Adrenal gland (tissue), 5 donors: ENCODE results near the gene NDEL1.

Experiments
- POLR2A ChIP-seq, 2 donors: fragments of 450-650 bp; IDR thresholded peaks; one replicate each; pipeline ENCODE4 v1.6.1; 2017; ENCODE audit warnings: antibody characterized with exemption in 2 of 2, mild to moderate bottlenecking in 2 of 2, moderate library complexity in 1 of 2
- TF ChIP-seq, protein P1 (sequence below), 6 experiments: fragments of 450-650 bp in 4 of 6; fragments of 200-600 bp in 2 of 6; sonication (generic) in 1 of 6; IDR thresholded peaks; 1 replicate in 5 of 6; 2 replicates in 1 of 6; pipeline versions ENCODE4 v1.5.1 to v1.8.0; 2016 to 2021; ENCODE audit warnings: antibody characterized with exemption in 6 of 6, mild to moderate bottlenecking in 2 of 6, moderate library complexity in 1 of 6
- donor health status: DM: no; HTN: no; CAD: no.

DNA sequence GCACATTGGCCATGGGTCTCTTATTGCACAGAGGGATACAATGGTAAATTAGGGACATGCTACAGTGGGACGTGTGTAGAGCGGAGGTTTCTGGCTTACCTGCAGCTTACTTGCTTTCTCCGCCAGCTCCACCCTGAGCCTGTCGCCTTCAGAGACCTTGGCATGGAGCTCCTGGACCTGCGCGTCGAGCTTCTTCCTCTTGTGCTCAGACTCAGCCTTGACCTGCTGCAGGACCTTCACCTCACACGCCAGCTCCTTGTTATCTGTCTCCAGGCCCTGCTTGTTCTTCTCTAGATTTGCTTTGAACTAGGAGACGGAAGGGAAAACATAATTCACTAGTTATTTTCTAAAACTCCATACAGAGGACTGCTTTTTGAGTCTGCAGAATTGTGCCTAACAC lies 63.5 kb downstream of the NDEL1 start:
- TF ChIP-seq, protein P1, sequence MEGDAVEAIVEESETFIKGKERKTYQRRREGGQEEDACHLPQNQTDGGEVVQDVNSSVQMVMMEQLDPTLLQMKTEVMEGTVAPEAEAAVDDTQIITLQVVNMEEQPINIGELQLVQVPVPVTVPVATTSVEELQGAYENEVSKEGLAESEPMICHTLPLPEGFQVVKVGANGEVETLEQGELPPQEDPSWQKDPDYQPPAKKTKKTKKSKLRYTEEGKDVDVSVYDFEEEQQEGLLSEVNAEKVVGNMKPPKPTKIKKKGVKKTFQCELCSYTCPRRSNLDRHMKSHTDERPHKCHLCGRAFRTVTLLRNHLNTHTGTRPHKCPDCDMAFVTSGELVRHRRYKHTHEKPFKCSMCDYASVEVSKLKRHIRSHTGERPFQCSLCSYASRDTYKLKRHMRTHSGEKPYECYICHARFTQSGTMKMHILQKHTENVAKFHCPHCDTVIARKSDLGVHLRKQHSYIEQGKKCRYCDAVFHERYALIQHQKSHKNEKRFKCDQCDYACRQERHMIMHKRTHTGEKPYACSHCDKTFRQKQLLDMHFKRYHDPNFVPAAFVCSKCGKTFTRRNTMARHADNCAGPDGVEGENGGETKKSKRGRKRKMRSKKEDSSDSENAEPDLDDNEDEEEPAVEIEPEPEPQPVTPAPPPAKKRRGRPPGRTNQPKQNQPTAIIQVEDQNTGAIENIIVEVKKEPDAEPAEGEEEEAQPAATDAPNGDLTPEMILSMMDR (IDR thresholded peaks at IDR 0.05) = no peak
- no peak for TF ChIP-seq POLR2A (IDR thresholded peaks at IDR 0.05)
